Activated gamma-delta T cell (primary cell): ENCODE measurements around the gene IRX1.

Source experiments
- DNase-seq: peaks from one replicate; lab custom pipeline; 2025; lab: John Stamatoyannopoulos, UW
- total RNA-seq, 2 donors: gene quantifications; one replicate each; lab custom pipeline; 2026; lab: John Stamatoyannopoulos, UW

IRX1 gene
- 0 reads per million in 2 donors for total RNA-seq

GRCh38 chr5:3595006-3595961 lies at the start of gene IRX1:
Gene IRX1 (plus strand): TSS chr5:3595832. CDS start chr5:3596106, 274 bp downstream.
- DNase-seq = no peak

- DNase-seq = no peak
Measured at GRCh38 chr5:3546028-3546427, 49.6 kb upstream of the IRX1 start.

GRCh38 chr5:3564116-3564515 lies 31.5 kb upstream of the IRX1 start:
- DNase-seq = no peak

GRCh38 chr5:3564827-3565518 lies 30.7 kb upstream of the IRX1 start:
- no peak for DNase-seq

GRCh38 chr5:3584724-3585531 lies 10.7 kb upstream of the IRX1 start:
- DNase-seq = no peak

GRCh38 chr5:3590161-3590966 lies 5.3 kb upstream of the IRX1 start:
- DNase-seq = no peak

GRCh38 chr5:3590967-3591900 lies 4.4 kb upstream of the IRX1 start:
- no peak for DNase-seq

GRCh38 chr5:3592298-3592697 lies 3.3 kb upstream of the IRX1 start:
- no peak for DNase-seq

GRCh38 chr5:3593771-3594509 lies 1.7 kb upstream of the IRX1 start:
- DNase-seq = no peak

GRCh38 chr5:3594510-3595005 lies 1.1 kb upstream of the IRX1 start:
- no peak for DNase-seq

GRCh38 chr5:3596261-3596825 lies 711 bp downstream of the IRX1 start:
- no peak for DNase-seq

- no peak for DNase-seq
Measured at GRCh38 chr5:3596857-3597166, 1.2 kb downstream of the IRX1 start.

- no peak for DNase-seq
Measured at GRCh38 chr5:3597167-3598007, 1.8 kb downstream of the IRX1 start.

- no peak for DNase-seq
Measured at GRCh38 chr5:3598207-3598606, 2.6 kb downstream of the IRX1 start.

- DNase-seq = no peak
Measured at GRCh38 chr5:3598769-3599211, 3.2 kb downstream of the IRX1 start.

GRCh38 chr5:3599226-3600105 lies 3.8 kb downstream of the IRX1 start:
- DNase-seq = no peak
